ENCODE data around the gene ZBTB32.
A peak's percentile ranks its signal among the peaks of the same experiment; 100 is the strongest.
"Not testable (repeated sequence)": the region's sequence is repeated elsewhere in the genome, so short reads cannot be mapped to it uniquely, and the experiment has no call there.

ZBTB32 gene

GRCh38 chr19:35722897-35723296, 18.5 kb downstream of the ZBTB32 start:
- no peak for DNase-seq

DNA sequence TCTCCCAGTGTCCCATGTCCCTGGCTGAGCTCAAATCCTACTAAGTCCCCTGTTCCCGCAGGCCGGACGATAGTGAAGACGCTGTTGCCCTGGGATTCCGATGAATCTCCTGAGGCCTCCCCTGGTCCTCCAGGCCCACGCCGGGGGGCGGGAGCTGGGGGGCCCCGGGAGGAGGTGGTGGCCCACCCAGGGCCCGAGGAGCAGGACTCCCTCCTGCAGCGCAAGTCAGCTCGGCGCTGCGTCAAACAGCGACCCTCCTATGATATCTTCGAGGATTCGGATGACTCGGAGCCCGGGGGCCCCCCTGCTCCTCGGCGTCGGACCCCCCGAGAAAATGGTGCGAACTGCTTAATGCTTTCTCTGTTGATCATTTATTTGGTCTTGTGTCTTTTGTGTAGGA, 19.3 kb downstream of the ZBTB32 start:
- no peak for DNase-seq

- not testable (repeated sequence) for DNase-seq
These were observed 19.8 kb downstream of the ZBTB32 start for GRCh38 chr19:35724132-35724531.

DNA sequence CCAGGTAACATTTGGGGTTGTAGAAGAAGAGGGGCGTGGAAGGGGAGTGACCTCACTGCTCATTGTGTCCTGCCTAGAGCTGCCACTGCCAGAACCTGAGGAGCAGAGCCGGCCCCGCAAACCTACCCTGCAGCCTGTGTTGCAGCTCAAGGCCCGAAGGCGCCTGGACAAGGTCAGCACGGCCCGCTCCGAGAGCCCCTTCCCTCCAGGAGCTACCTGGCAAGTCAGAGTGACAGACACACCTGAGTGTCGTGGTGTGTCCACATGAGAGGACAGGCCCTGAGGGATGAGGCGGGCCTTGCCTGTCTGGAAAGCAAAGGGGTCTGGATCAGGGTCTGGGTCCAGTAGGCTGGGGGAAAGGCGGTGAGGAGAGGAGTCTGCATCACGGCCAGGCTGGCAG, 20.2 kb downstream of the ZBTB32 start:
- no peak for DNase-seq

DNA sequence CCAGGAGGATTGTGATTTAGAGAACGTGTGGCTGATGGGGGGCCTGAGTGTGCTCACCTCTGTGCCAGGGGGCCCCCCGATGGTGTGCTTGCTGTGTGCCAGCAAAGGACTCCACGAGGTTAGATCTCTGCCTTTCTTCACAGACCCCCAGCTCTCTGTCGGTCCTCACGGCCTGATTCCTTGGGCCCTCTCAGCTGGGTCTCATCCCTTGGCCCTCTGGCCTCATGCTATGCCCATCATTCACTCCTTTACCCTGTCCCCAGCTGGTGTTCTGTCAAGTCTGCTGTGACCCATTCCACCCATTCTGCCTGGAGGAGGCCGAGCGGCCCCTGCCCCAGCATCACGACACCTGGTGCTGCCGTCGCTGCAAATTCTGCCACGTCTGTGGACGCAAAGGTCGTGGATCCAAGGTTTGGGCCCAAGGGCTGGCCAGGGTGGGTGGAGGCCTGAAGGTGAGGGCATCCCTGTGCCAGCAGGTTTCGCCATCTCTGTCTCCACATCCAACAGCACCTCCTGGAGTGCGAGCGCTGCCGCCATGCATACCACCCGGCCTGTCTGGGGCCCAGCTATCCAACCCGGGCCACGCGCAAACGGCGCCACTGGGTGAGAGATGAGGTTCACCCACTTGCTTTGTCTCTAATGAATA, 21.0 kb downstream of the ZBTB32 start:
- DNase-seq: no peak

- DNase-seq: no peak
These were observed 22.9 kb downstream of the ZBTB32 start for GRCh38 chr19:35727053-35727955.

DNA sequence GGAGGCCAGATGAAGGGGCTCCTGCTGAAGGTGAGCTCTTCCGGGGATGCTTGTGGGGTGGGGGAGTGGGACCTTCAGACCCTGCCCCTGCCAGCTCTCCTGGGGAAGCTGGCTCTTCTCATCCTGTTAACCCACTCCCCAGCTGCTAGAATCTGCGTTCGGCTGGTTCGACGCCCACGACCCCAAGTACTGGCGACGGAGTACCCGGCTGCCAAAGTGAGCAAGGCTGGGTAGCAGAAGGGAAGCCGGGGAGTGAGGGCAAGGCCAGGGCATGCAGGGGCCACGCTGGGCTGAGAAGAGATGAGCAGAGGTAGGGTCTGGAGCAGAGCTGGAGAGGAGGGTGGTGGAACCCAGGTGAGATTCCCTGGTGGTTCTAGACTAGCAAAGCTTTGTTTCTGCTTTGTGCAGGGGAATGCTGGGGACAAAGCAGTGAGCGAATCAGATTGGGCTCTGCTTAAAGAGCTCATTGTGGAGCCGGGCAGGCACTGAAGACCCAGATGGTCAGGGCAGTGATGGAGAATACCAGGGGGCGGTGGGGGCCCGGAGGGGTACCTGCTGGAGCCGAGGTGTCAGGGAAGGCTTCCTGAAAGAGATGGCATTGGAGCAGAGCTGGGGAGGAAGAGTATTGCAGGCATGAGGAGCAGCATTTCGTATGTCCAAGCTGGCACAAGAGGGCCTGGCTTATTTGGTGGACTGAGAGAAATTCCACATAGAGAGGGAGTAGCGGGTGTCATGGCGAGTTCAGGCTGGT, 23.8 kb downstream of the ZBTB32 start:
- no peak for DNase-seq

GRCh38 chr19:35729021-35729420, 24.7 kb downstream of the ZBTB32 start:
- no peak for DNase-seq

- DNase-seq: no peak
These were observed 25.4 kb downstream of the ZBTB32 start for GRCh38 chr19:35729763-35730162.

- DNase-seq: no peak
These were observed 26.0 kb downstream of the ZBTB32 start for GRCh38 chr19:35730326-35730725.

DNA sequence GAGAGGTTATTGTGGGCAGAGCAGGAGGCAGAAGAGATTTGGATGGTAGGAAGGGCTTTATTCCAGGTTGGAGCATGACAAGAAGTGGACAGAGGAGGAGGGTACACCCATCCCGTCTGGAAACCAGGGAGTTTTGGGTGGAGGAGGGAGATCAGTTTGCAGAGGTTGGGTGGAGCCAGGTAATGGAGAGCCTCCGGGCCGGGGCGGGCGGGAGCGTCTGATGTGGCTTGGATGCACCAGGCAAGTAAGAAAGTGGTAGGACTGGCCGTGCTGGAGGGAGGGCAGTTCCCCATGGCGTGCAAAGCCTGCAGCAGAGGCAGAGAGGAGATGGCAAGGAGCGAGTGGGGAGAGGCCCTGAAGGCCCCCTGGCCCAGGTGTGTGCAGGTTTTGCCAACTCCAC, 27.0 kb downstream of the ZBTB32 start:
- DNase-seq: no peak

- DNase-seq: no peak
These were observed 27.5 kb downstream of the ZBTB32 start for GRCh38 chr19:35731779-35732405.

DNA sequence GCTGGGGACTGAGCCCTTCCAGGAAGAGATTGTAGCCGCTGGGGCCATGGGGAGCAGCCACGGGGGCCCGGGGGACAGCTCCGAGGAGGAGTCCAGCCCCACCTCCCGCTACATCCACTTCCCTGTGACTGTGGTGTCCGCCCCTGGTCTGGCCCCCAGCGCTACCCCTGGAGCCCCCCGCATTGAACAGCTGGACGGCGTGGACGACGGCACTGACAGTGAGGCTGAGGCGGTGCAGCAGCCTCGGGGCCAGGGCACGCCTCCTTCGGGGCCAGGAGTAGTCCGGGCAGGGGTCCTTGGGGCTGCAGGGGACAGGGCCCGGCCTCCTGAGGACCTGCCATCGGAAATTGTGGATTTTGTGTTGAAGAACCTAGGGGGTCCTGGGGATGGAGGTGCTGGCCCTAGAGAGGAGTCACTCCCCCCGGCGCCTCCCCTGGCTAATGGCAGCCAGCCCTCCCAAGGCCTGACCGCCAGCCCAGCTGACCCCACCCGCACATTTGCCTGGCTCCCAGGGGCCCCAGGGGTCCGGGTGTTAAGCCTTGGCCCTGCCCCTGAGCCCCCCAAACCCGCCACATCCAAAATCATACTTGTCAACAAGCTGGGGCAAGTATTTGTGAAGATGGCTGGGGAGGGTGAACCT, 28.3 kb downstream of the ZBTB32 start:
- no peak for DNase-seq

DNA sequence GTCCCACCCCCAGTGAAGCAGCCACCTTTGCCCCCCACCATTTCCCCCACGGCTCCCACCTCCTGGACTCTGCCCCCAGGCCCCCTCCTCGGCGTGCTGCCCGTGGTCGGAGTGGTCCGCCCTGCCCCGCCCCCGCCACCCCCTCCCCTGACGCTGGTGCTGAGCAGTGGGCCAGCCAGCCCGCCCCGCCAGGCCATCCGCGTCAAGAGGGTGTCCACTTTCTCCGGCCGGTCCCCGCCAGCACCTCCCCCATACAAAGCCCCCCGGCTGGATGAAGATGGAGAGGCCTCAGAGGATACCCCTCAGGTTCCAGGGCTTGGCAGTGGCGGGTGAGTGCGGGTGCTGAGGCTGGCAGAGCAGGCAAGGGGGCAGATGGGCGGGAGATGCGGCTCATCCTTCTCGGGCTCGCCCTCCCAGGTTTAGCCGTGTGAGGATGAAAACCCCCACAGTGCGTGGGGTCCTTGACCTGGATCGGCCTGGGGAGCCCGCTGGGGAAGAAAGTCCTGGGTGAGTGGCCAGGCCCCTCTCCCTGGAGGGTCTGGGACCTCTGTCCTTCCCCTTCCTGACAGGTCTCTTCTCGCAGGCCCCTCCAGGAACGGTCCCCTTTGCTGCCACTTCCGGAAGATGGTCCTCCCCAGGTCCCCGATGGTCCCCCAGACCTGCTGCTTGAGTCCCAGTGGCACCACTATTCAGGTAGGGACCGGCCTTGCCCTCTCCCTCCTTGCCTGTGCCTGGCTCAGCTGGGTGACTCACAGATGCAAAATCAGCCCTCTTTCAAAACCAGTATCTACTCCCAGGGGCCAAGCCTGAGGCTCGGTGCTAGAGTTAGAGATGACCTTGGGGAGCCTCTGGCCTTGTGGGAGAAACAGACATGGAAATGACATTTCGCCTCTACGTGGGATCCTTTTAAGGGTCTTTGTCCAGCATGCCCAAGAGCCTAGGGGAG, 29.1 kb downstream of the ZBTB32 start:
- no peak for DNase-seq

GRCh38 chr19:35734273-35734672, 29.9 kb downstream of the ZBTB32 start:
- no peak for DNase-seq

GRCh38 chr19:35734889-35735288, 30.5 kb downstream of the ZBTB32 start:
- no peak for DNase-seq

DNA sequence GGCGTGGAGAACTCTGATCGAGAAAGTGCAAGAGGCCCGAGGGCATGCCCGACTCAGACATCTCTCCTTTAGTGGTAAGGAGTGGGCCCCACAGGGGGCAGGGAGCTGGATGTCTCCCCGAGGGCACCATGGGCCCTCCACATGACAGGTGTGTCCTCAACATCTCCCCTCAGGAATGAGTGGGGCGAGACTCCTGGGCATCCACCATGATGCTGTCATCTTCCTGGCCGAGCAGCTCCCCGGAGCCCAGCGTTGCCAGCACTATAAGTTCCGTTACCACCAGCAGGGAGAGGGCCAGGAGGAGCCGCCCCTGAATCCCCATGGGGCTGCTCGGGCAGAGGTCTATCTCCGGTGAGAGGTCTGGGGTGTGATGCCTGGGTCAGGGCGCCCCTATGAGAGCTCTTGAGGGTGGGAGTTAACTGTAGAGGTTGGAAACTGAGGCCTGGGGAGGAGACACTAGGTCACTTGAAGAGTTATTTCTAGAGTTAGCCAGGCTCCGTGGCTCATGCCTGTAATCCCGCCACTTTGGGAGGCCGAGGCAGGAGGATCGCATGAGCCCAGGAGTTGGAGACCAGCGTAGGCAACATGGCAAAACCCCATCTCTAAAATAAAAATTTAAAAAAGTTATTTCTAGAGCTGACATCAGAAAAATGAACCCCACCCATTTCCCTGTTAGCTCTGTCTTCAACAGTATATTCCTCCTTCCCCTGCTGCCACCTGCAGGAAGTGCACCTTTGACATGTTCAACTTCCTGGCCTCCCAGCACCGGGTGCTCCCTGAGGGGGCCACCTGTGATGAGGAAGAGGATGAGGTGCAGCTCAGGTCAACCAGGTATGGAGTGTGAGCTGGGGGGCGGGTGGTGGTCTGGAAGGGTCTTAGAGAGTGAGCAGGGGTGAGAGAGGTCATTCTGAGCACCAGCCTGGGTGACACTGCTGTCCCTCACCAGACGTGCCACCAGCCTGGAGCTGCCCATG, 32.8 kb downstream of the ZBTB32 start:
- DNase-seq: peak; percentile 24

- no peak for DNase-seq
These were observed 33.9 kb downstream of the ZBTB32 start for GRCh38 chr19:35738021-35738886.

DNA sequence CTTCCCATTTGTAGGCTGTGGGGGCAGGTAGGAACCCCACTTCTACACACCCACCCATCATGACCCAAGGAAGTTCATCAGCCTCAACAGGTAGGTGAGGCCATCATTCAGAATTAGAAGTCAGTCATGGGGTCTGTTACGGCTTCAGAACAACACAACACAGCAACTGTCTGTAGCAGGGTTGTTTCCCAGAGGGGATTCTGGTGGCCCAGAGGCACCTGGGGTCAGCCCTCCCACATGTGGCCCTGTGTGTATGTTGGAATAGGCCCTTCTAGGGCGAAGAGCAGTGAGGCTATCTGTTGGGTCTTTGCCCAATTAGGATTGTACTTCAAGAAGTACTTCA, 34.5 kb downstream of the ZBTB32 start:
- no peak for DNase-seq

Data from activated CD4-positive, alpha-beta T cell treated with anti-CD3 and anti-CD28 coated beads, Interleukin-2, amount 50 U/mL, for 16 hours (primary cell).